ENCODE measurements around the gene PRELID1. TPM values are rescaled to one million over a fixed set of nuclear protein-coding genes. Genes with fewer than 3 reads are reported as not detected.

PRELID1 gene
- total and polyA plus RNA-seq, 10 of the 15 experiments (the other 5 are each of a cell fraction or from before 2014, with no cell fraction given), result 30.9 to 584 (median 254) TPM

DNA sequence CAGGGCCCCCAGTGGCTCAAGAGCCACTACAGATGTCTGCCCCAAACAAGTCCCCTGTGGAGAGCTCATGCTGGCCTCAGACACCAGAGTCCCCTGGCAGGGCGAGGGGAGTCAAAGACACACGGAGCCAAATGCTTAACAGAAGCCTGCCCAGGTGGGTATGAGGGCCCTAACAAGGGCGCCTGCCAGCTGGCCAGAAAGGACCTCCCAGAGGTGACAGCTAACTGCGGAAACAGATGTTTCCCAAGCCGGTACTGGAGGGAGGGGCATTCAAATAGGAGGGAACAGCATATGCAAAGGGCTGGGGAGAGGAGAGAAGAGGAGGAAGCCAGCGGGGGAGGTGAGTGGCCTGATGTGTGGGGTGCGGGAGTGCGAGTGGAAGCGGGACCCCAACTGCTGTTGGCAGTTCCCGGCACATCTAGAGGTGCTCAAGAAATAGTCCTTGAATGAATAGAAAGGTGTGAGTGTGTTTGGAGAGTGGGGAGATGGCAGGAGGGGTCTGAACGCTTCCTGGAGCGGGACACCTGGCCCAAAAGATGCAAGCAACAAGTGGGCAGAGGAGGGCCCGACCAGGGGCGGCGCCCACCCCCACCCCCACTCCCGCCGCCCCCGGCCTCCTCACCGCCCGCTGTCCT, 7.3 kb downstream of the PRELID1 start:
- WGBS (ENCODE audit: insufficient coverage, insufficient replicate concordance, low lambda C conversion rate, missing lambda C conversion rate), result 2% methylated on average over 11 of the region's 20 CpGs
- ChIA-PET SMC1A (ENCODE audit: uncharacterized antibody, unreplicated experiment) (interaction anchor here (0.6 to 4.9 kb wide), 14 partner anchors 10 to 198 kb away, joined by 3 to 26 read pairs (median 4); partner anchors contain the start of gene DOK3), CTCF (interaction anchor here (0.6 to 3.6 kb wide), 32 partner anchors 8 to 314 kb away, joined by 3 to 56 read pairs (median 6); partner anchors contain the start of genes LMAN2, NSD1, PDLIM7 and SLC34A1), POLR2A (interaction anchor here (0.8 to 2.3 kb wide), 6 partner anchors 41 to 198 kb away, joined by 3 to 7 read pairs (median 3); partner anchors contain the start of genes LMAN2 and PDLIM7), RAD21 (ENCODE audit: unreplicated experiment) (interaction anchor here (0.8 to 1.9 kb wide), 6 partner anchors 10 to 197 kb away, joined by 3 to 9 read pairs (median 6); partner anchors contain the start of gene LMAN2)
- peaks cover 18% of the 10 kb centered on the region for H3K4me1 ChIP-seq (ENCODE audit: control insufficient read depth, insufficient read depth, low read length)
- FAIRE-seq, result peak; percentile 65
- BruUV-seq (replicated peaks), result no TSS peak
- intact Hi-C loops (cut with micrococcal nuclease; ENCODE audit: unreplicated experiment) (loop anchor here (5.0 kb wide), 2 partner anchors 51 to 191 kb away; no protein-coding TSS in a partner anchor), in situ Hi-C loops (cut with MboI) (no loop called here)
- no peaks in the 10 kb centered on the region for H3K9me3 ChIP-seq (replicated peaks; ENCODE audit: control insufficient read depth, insufficient read depth, low read length)
- H4K20me1 ChIP-seq (ENCODE audit: control insufficient read depth, insufficient read depth), result no peaks in the 10 kb centered on the region
- H3K4me3 ChIP-seq, result peak overlapping the region; percentile 86
- H3K9ac ChIP-seq (ENCODE audit: control insufficient read depth, insufficient read depth, low read length), result peak overlapping the region; percentile 72; the same call in 1 of the 2 replicates
- peak overlapping the region; percentile 92 for H3K27ac ChIP-seq (ENCODE audit: control insufficient read depth, insufficient read depth)
- TF ChIP-seq TCF12 (IDR thresholded peaks at IDR 0.05; ENCODE audit: low read depth, low read length), result 0 out of 2 replicates have a peak, but pooled peaks have one; percentile 39
- 0 out of 2 replicates have a peak, but pooled peaks have one; percentile 9 for TF ChIP-seq POLR2A (IDR thresholded peaks at IDR 0.05; ENCODE audit: low read depth, low read length)
- TF ChIP-seq TCF3 (IDR thresholded peaks at IDR 0.05; ENCODE audit: borderline replicate concordance, insufficient read depth, low read depth, low read length), result peak; percentile 67; the same call in 1 of the 2 replicates
- TF ChIP-seq POU2F2 (IDR thresholded peaks at IDR 0.05; ENCODE audit: borderline replicate concordance, low read depth, low read length), result peak; percentile 95; the same call in 2 of the 3 replicates
- TF ChIP-seq, protein P1, sequence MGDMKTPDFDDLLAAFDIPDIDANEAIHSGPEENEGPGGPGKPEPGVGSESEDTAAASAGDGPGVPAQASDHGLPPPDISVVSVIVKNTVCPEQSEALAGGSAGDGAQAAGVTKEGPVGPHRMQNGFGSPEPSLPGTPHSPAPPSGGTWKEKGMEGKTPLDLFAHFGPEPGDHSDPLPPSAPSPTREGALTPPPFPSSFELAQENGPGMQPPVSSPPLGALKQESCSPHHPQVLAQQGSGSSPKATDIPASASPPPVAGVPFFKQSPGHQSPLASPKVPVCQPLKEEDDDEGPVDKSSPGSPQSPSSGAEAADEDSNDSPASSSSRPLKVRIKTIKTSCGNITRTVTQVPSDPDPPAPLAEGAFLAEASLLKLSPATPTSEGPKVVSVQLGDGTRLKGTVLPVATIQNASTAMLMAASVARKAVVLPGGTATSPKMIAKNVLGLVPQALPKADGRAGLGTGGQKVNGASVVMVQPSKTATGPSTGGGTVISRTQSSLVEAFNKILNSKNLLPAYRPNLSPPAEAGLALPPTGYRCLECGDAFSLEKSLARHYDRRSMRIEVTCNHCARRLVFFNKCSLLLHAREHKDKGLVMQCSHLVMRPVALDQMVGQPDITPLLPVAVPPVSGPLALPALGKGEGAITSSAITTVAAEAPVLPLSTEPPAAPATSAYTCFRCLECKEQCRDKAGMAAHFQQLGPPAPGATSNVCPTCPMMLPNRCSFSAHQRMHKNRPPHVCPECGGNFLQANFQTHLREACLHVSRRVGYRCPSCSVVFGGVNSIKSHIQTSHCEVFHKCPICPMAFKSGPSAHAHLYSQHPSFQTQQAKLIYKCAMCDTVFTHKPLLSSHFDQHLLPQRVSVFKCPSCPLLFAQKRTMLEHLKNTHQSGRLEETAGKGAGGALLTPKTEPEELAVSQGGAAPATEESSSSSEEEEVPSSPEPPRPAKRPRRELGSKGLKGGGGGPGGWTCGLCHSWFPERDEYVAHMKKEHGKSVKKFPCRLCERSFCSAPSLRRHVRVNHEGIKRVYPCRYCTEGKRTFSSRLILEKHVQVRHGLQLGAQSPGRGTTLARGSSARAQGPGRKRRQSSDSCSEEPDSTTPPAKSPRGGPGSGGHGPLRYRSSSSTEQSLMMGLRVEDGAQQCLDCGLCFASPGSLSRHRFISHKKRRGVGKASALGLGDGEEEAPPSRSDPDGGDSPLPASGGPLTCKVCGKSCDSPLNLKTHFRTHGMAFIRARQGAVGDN (IDR thresholded peaks at IDR 0.05), result no peak
- TF ChIP-seq SIN3A (IDR thresholded peaks at IDR 0.05; ENCODE audit: low read depth, low read length), result peak; percentile 94
- TF ChIP-seq, protein P2, sequence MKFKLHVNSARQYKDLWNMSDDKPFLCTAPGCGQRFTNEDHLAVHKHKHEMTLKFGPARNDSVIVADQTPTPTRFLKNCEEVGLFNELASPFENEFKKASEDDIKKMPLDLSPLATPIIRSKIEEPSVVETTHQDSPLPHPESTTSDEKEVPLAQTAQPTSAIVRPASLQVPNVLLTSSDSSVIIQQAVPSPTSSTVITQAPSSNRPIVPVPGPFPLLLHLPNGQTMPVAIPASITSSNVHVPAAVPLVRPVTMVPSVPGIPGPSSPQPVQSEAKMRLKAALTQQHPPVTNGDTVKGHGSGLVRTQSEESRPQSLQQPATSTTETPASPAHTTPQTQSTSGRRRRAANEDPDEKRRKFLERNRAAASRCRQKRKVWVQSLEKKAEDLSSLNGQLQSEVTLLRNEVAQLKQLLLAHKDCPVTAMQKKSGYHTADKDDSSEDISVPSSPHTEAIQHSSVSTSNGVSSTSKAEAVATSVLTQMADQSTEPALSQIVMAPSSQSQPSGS (IDR thresholded peaks at IDR 0.05; ENCODE audit: low read length), result no peak
- TF ChIP-seq, protein P3, sequence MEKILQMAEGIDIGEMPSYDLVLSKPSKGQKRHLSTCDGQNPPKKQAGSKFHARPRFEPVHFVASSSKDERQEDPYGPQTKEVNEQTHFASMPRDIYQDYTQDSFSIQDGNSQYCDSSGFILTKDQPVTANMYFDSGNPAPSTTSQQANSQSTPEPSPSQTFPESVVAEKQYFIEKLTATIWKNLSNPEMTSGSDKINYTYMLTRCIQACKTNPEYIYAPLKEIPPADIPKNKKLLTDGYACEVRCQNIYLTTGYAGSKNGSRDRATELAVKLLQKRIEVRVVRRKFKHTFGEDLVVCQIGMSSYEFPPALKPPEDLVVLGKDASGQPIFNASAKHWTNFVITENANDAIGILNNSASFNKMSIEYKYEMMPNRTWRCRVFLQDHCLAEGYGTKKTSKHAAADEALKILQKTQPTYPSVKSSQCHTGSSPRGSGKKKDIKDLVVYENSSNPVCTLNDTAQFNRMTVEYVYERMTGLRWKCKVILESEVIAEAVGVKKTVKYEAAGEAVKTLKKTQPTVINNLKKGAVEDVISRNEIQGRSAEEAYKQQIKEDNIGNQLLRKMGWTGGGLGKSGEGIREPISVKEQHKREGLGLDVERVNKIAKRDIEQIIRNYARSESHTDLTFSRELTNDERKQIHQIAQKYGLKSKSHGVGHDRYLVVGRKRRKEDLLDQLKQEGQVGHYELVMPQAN (conservative IDR thresholded peaks at IDR 0.05), result peak; percentile 62
- TF ChIP-seq MXI1 (IDR thresholded peaks at IDR 0.05; ENCODE audit: low read depth, low read length), result peak; percentile 54; the same call in 1 of the 2 replicates
- TF ChIP-seq, protein P4, sequence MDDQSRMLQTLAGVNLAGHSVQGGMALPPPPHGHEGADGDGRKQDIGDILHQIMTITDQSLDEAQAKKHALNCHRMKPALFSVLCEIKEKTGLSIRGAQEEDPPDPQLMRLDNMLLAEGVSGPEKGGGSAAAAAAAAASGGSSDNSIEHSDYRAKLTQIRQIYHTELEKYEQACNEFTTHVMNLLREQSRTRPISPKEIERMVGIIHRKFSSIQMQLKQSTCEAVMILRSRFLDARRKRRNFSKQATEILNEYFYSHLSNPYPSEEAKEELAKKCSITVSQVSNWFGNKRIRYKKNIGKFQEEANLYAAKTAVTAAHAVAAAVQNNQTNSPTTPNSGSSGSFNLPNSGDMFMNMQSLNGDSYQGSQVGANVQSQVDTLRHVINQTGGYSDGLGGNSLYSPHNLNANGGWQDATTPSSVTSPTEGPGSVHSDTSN (IDR thresholded peaks at IDR 0.05; ENCODE audit: insufficient replicate concordance, low read depth, low read length), result peak; percentile 42
- H2AFZ ChIP-seq (ENCODE audit: control insufficient read depth, low read depth, low read length), result no peak overlapping the region; the same call in 1 of the 2 replicates
- no peak for DNase-seq (ENCODE audit: low read depth, low spot score)
- H3K36me3 ChIP-seq (ENCODE audit: control insufficient read depth in 2 of 2, insufficient read depth in 2 of 2, low read length in 1 of 2), result peaks cover 7% of the 10 kb centered on the region in 2 experiments; a peak in 3 of 4 replicates
- peak; percentile 24 for ATAC-seq
- no peaks in the 10 kb centered on the region for H3K27me3 ChIP-seq (replicated peaks in 1 of 2; ENCODE audit: control insufficient read depth in 2 of 2, insufficient read depth in 2 of 2, low read length in 1 of 2)
- H3K4me2 ChIP-seq (ENCODE audit: control insufficient read depth, insufficient read depth), result peak overlapping the region; percentile 83
- peaks cover 9% of the 10 kb centered on the region for H3K79me2 ChIP-seq (ENCODE audit: control insufficient read depth, insufficient read depth, low read length)
